NCI-H2171 (cell line): ENCODE results near the gene GPRASP1.
A peak's percentile ranks its signal among the peaks of the same experiment; 100 is the strongest.
"Not testable (repeated sequence)": the region's sequence is repeated elsewhere in the genome, so short reads cannot be mapped to it uniquely, and the experiment has no call there.

Experiments used
- DNase-seq: peaks from one replicate; lab custom pipeline; 2025; lab: John Stamatoyannopoulos, UW

The GPRASP1 gene

GRCh38 chrX:102651242-102652011, at the start of gene GPRASP1:
TSS of gene GPRASP1 (plus strand) at chrX:102651483. CDS start at chrX:102653914, 2,431 bp downstream.
- no peak for DNase-seq

- DNase-seq: no peak
These were observed 47.0 kb upstream of the GPRASP1 start for GRCh38 chrX:102604327-102604726.

GRCh38 chrX:102606115-102606514, 45.2 kb upstream of the GPRASP1 start:
- no peak for DNase-seq

GRCh38 chrX:102610905-102611304, 40.4 kb upstream of the GPRASP1 start:
- DNase-seq: no peak

GRCh38 chrX:102624105-102624504, 27.2 kb upstream of the GPRASP1 start:
- DNase-seq: no peak

- DNase-seq: no peak
These were observed 23.6 kb upstream of the GPRASP1 start for GRCh38 chrX:102627640-102628039.

GRCh38 chrX:102637561-102637960, 13.7 kb upstream of the GPRASP1 start:
- DNase-seq: no peak

- no peak for DNase-seq
These were observed 411 bp upstream of the GPRASP1 start for GRCh38 chrX:102650903-102651241.

- no peak for DNase-seq
These were observed 877 bp downstream of the GPRASP1 start for GRCh38 chrX:102652031-102652688.

- no peak for DNase-seq
These were observed 3.4 kb downstream of the GPRASP1 start for GRCh38 chrX:102654696-102655095.

GRCh38 chrX:102658556-102658955, 7.3 kb downstream of the GPRASP1 start:
- DNase-seq: no peak

GRCh38 chrX:102659790-102660757, 8.8 kb downstream of the GPRASP1 start:
- DNase-seq: peak; percentile 39

GRCh38 chrX:102663820-102664219, 12.5 kb downstream of the GPRASP1 start:
- not testable (repeated sequence) for DNase-seq

- DNase-seq: not testable (repeated sequence)
These were observed 15.8 kb downstream of the GPRASP1 start for GRCh38 chrX:102667034-102667433.

- DNase-seq: no peak
These were observed 18.2 kb downstream of the GPRASP1 start for GRCh38 chrX:102669526-102669925.

- DNase-seq: no peak
These were observed 21.6 kb downstream of the GPRASP1 start for GRCh38 chrX:102672856-102673255.

GRCh38 chrX:102677479-102677878, 26.2 kb downstream of the GPRASP1 start:
- not testable (repeated sequence) for DNase-seq

- no peak for DNase-seq
These were observed 33.7 kb downstream of the GPRASP1 start for GRCh38 chrX:102684772-102685520.

- no peak for DNase-seq
These were observed 43.5 kb downstream of the GPRASP1 start for GRCh38 chrX:102694749-102695148.

GRCh38 chrX:102696306-102696705, 45.0 kb downstream of the GPRASP1 start:
- no peak for DNase-seq

GRCh38 chrX:102697494-102697893, 46.2 kb downstream of the GPRASP1 start:
- no peak for DNase-seq
